Right lobe of liver (tissue), 4 donors: Measurements from ENCODE around the gene TRIM23.

ENCODE experiments used
- CTCF ChIP-seq, 4 donors: fragments of 200-600 bp in 3 of 4; fragments of 450-650 bp in 1 of 4; IDR thresholded peaks; one replicate each; pipeline versions ENCODE4 v1.5.1 to v1.8.0; 2016 to 2022; ENCODE audit warnings: antibody characterized with exemption in 4 of 4, mild to moderate bottlenecking in 2 of 4
- POLR2A ChIP-seq: fragments of 450-650 bp; IDR thresholded peaks from one replicate; pipeline ENCODE4 v1.6.1; 2017; ENCODE audit warnings: antibody characterized with exemption, mild to moderate bottlenecking
- donor health status: DM: no; HTN: no; CAD: no.
- donor health status: DM: no; HTN: no; CAD: no.
- donor health status: DM: no; HTN: yes; CAD: no.

GRCh38 chr5:65612298-65612907 is 11.7 kb downstream of the TRIM23 start:
- no peak for TF ChIP-seq CTCF (IDR thresholded peaks at IDR 0.05)
- TF ChIP-seq POLR2A: no peak
